ENCODE results near the gene ADAMTS7. TPM values are rescaled to one million over a fixed set of nuclear protein-coding genes. Genes with fewer than 3 reads are reported as not detected.

Gene ADAMTS7
- total RNA-seq, 1 donor from 2014 or later, result 25.5 TPM

DNA sequence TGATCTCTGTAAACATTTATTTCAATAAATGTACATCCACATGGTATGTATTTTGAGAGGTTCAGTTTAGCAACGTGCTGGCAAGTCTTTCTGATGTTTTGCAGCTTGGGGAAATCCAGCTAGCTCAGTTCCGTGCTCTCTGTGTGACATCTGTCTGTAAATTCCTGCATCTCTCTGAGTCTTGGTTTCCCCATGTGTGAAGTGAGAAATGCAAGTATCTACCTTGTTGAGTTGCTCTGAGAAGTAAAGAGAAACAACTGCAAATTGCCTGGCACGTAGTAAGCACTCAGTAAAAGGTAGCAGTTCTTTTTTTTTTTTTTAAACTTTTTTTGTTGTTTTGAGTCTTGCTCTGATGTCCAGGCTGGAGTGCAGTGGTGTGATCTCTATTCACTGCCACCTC lies 31.3 kb upstream of the ADAMTS7 start:
- no peaks in the 10 kb centered on the region for H3K36me3 ChIP-seq (ENCODE audit: insufficient read depth, low read length)
- no peaks in the 10 kb centered on the region for H3K4me1 ChIP-seq (ENCODE audit: insufficient read depth, low read length)
- DNase-seq (ENCODE audit: low read depth), result no peak
- H3K9me3 Mint-ChIP-seq (ENCODE audit: unreplicated experiment), result no peaks in the 10 kb centered on the region
- H2AFZ ChIP-seq (ENCODE audit: low read depth, low read length), result no peak overlapping the region
- FAIRE-seq, result no peak
- H3K4me3 ChIP-seq (ENCODE audit: insufficient read depth, low read depth, low read length), result no peak overlapping the region
- H3K27me3 Mint-ChIP-seq (ENCODE audit: low read depth, unreplicated experiment), result peaks cover 23% of the 10 kb centered on the region
- no peak overlapping the region for H3K27ac Mint-ChIP-seq (ENCODE audit: unreplicated experiment)
- TF ChIP-seq, protein P1, sequence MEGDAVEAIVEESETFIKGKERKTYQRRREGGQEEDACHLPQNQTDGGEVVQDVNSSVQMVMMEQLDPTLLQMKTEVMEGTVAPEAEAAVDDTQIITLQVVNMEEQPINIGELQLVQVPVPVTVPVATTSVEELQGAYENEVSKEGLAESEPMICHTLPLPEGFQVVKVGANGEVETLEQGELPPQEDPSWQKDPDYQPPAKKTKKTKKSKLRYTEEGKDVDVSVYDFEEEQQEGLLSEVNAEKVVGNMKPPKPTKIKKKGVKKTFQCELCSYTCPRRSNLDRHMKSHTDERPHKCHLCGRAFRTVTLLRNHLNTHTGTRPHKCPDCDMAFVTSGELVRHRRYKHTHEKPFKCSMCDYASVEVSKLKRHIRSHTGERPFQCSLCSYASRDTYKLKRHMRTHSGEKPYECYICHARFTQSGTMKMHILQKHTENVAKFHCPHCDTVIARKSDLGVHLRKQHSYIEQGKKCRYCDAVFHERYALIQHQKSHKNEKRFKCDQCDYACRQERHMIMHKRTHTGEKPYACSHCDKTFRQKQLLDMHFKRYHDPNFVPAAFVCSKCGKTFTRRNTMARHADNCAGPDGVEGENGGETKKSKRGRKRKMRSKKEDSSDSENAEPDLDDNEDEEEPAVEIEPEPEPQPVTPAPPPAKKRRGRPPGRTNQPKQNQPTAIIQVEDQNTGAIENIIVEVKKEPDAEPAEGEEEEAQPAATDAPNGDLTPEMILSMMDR (IDR thresholded peaks at IDR 0.05; ENCODE audit: insufficient read depth, low read depth, low read length), result no peak
- no peak for TF ChIP-seq EZH2 (IDR thresholded peaks at IDR 0.05; ENCODE audit: insufficient read depth, low read length)
- no peaks in the 10 kb centered on the region for H4K20me1 ChIP-seq (ENCODE audit: insufficient read depth, low read length)
- peaks cover 8% of the 10 kb centered on the region for H3K4me1 Mint-ChIP-seq (ENCODE audit: low read depth, unreplicated experiment)
- no peaks in the 10 kb centered on the region for H3K36me3 Mint-ChIP-seq (ENCODE audit: low read depth, unreplicated experiment)
- no peaks in the 10 kb centered on the region for H3K9me3 ChIP-seq (ENCODE audit: insufficient read depth, low read depth, low read length)
- H3K79me2 ChIP-seq (ENCODE audit: insufficient read depth, low read length), result no peaks in the 10 kb centered on the region
- no peak overlapping the region for H3K4me3 Mint-ChIP-seq (ENCODE audit: unreplicated experiment)
- H3K9ac ChIP-seq (ENCODE audit: low read length), result no peak overlapping the region
- no peak overlapping the region for H3K27ac ChIP-seq (ENCODE audit: low read depth, low read length)
- peaks cover 3% of the 10 kb centered on the region for H3K27me3 ChIP-seq (ENCODE audit: insufficient read depth, low read length)
- H3K4me2 ChIP-seq (ENCODE audit: low read length), result no peak overlapping the region

DNA sequence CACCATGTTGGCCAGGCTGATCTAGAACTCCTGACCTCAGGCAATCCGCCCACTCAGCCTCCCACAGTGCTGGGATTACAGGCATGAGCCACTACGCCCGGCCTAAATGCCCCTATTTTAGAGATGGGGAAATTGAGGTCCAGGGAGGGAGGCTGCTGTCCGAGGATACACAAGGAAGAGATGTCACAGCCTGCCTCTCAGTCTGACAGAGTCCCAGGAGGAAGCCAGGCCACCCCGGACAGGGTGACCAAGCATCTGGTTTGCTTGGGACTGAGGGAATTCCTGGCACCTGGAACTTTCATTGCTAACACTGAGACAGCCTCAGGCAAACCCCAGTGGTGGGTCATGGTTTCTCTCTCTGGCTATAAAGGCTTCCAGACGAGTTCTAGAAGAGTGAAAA lies 30.6 kb upstream of the ADAMTS7 start:
- H3K9me3 ChIP-seq (ENCODE audit: insufficient read depth, low read depth, low read length), result no peaks in the 10 kb centered on the region
- H3K4me3 Mint-ChIP-seq (ENCODE audit: unreplicated experiment), result no peak overlapping the region
- no peak overlapping the region for H3K27ac ChIP-seq (ENCODE audit: low read depth, low read length)
- H3K36me3 ChIP-seq (ENCODE audit: insufficient read depth, low read length), result no peaks in the 10 kb centered on the region
- H3K4me2 ChIP-seq (ENCODE audit: low read length), result no peak overlapping the region
- H3K27me3 Mint-ChIP-seq (ENCODE audit: low read depth, unreplicated experiment), result peaks cover 23% of the 10 kb centered on the region
- no peak overlapping the region for H3K9ac ChIP-seq (ENCODE audit: low read length)
- DNase-seq (ENCODE audit: low read depth) (no peak), FAIRE-seq (no peak)
- H3K4me1 Mint-ChIP-seq (ENCODE audit: low read depth, unreplicated experiment), result peaks cover 8% of the 10 kb centered on the region
- no peaks in the 10 kb centered on the region for H3K79me2 ChIP-seq (ENCODE audit: insufficient read depth, low read length)
- H3K36me3 Mint-ChIP-seq (ENCODE audit: low read depth, unreplicated experiment), result no peaks in the 10 kb centered on the region
- H2AFZ ChIP-seq (ENCODE audit: low read depth, low read length), result no peak overlapping the region
- H3K4me1 ChIP-seq (ENCODE audit: insufficient read depth, low read length), result no peaks in the 10 kb centered on the region
- H3K27ac Mint-ChIP-seq (ENCODE audit: unreplicated experiment), result no peak overlapping the region
- no peaks in the 10 kb centered on the region for H4K20me1 ChIP-seq (ENCODE audit: insufficient read depth, low read length)
- peaks cover 3% of the 10 kb centered on the region for H3K27me3 ChIP-seq (ENCODE audit: insufficient read depth, low read length)
- TF ChIP-seq, protein P1 (IDR thresholded peaks at IDR 0.05; ENCODE audit: insufficient read depth, low read depth, low read length), result no peak
- no peak for TF ChIP-seq EZH2 (IDR thresholded peaks at IDR 0.05; ENCODE audit: insufficient read depth, low read length)
- H3K4me3 ChIP-seq (ENCODE audit: insufficient read depth, low read depth, low read length), result no peak overlapping the region
- H3K9me3 Mint-ChIP-seq (ENCODE audit: unreplicated experiment), result no peaks in the 10 kb centered on the region

DNA sequence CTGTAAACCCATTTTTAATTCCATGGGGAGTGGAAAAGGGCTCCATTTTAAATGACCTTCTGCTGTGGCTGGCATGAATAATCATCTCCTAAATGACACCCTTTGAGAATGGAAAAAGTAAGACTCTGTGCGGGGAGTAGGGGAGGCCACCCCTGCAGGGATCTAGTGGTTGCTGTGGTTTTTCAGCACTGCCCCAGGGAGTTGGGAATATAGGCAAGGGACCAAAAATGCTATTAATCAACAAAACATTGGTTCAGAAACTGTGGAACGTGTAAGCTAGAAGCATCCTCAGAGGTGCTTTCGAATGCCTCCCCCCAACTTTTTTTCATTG lies 30.1 kb upstream of the ADAMTS7 start:
- Histone ChIP-seq H3K27me3 (ENCODE audit: insufficient read depth, low read length) (peaks cover 3% of the 10 kb centered on the region), H3K4me1 (ENCODE audit: insufficient read depth, low read length) (no peaks in the 10 kb centered on the region), H3K9me3 (ENCODE audit: insufficient read depth, low read depth, low read length) (no peaks in the 10 kb centered on the region), H3K9ac (ENCODE audit: low read length) (no peak overlapping the region), H3K79me2 (ENCODE audit: insufficient read depth, low read length) (no peaks in the 10 kb centered on the region), H3K36me3 (ENCODE audit: insufficient read depth, low read length) (no peaks in the 10 kb centered on the region), H3K4me2 (ENCODE audit: low read length) (no peak overlapping the region), H3K4me3 (ENCODE audit: insufficient read depth, low read depth, low read length) (no peak overlapping the region), H3K27ac (ENCODE audit: low read depth, low read length) (no peak overlapping the region), H4K20me1 (ENCODE audit: insufficient read depth, low read length) (no peaks in the 10 kb centered on the region), H2AFZ (ENCODE audit: low read depth, low read length) (no peak overlapping the region)
- FAIRE-seq (no peak), DNase-seq (ENCODE audit: low read depth) (peak; percentile 6)
- H3K4me1 Mint-ChIP-seq (ENCODE audit: low read depth, unreplicated experiment), result peaks cover 8% of the 10 kb centered on the region
- H3K27me3 Mint-ChIP-seq (ENCODE audit: low read depth, unreplicated experiment), result peaks cover 23% of the 10 kb centered on the region
- no peak overlapping the region for H3K27ac Mint-ChIP-seq (ENCODE audit: unreplicated experiment)
- peak overlapping the region; percentile 20 for H3K4me3 Mint-ChIP-seq (ENCODE audit: unreplicated experiment)
- TF ChIP-seq, protein P1 (IDR thresholded peaks at IDR 0.05; ENCODE audit: insufficient read depth, low read depth, low read length), result no peak
- TF ChIP-seq EZH2 (IDR thresholded peaks at IDR 0.05; ENCODE audit: insufficient read depth, low read length), result no peak
- no peaks in the 10 kb centered on the region for H3K36me3 Mint-ChIP-seq (ENCODE audit: low read depth, unreplicated experiment)
- H3K9me3 Mint-ChIP-seq (ENCODE audit: unreplicated experiment), result no peaks in the 10 kb centered on the region
